Neural crest cell (in vitro differentiated cells): ENCODE results near the gene ZMYND15. TPM values are rescaled to one million over a fixed set of nuclear protein-coding genes. Genes with fewer than 3 reads are reported as not detected.

Experiments
- DNase-seq: peaks from one replicate; pipeline ENCODE4 v3.0.0; 2021; ENCODE audit warnings: low read depth, mixed read lengths, low spot score
- H3K27ac Mint-ChIP-seq: one replicate; pipeline ENCODE4 v1.8.0; 2021; ENCODE audit warnings: mild to moderate bottlenecking, mixed read lengths; ENCODE audit not compliant: unreplicated experiment
- H3K27me3 Mint-ChIP-seq: 2 replicates; pipeline ENCODE4 v1.8.0; 2021; ENCODE audit warnings: low read depth, mild to moderate bottlenecking, mixed read lengths
- H3K36me3 Mint-ChIP-seq: 2 replicates; pipeline ENCODE4 v1.8.0; 2021; ENCODE audit warnings: low read depth, mild to moderate bottlenecking, mixed read lengths
- H3K4me1 Mint-ChIP-seq: 2 replicates; pipeline ENCODE4 v1.8.0; 2021; ENCODE audit warnings: mixed read lengths
- H3K4me3 Mint-ChIP-seq: one replicate; pipeline ENCODE4 v1.8.0; 2021; ENCODE audit warnings: mild to moderate bottlenecking, mixed read lengths
- H3K9me3 Mint-ChIP-seq: 2 replicates; pipeline ENCODE4 v1.8.0; 2021; ENCODE audit warnings: mixed read lengths
- CTCF ChIP-seq: fragments of 200-600 bp; sonication (generic); conservative IDR thresholded peaks from 2 replicates; pipeline ENCODE4 v1.5.0; 2021; ENCODE audit warnings: antibody characterized with exemption, mild to moderate bottlenecking
- total RNA-seq: library from RNA; stranded (reverse); gene quantifications from 2 replicates; pipeline ENCODE4 v1.2.1, GENCODE V29; 2021

ZMYND15 gene
- total RNA-seq, 1 donor from 2014 or later = not detected

- H3K4me3 Mint-ChIP-seq = no peak overlapping the region
- H3K36me3 Mint-ChIP-seq = no peaks in the 10 kb centered on the region
- no peak for DNase-seq
- H3K4me1 Mint-ChIP-seq = peaks cover 14% of the 10 kb centered on the region
- no peaks in the 10 kb centered on the region for H3K9me3 Mint-ChIP-seq
- no peak overlapping the region for H3K27ac Mint-ChIP-seq
- peaks cover 41% of the 10 kb centered on the region for H3K27me3 Mint-ChIP-seq
- TF ChIP-seq CTCF = no peak
Observed at GRCh38 chr17:4785311-4786105, 45.9 kb downstream of the ZMYND15 start.

GRCh38 chr17:4786106-4786511 lies 46.5 kb downstream of the ZMYND15 start, which contains the start of gene VMO1:
VMO1 (minus strand) TSS chr17:4786364; CDS start chr17:4786352, 12 bp downstream.
- Mint-ChIP-seq H3K4me3 (peak within 1 kb of the TSS; percentile 85), H3K27me3 (peaks cover 38% of the 10 kb centered on the region), H3K9me3 (no peaks in the 10 kb centered on the region), H3K36me3 (no peaks in the 10 kb centered on the region), H3K27ac (no peak within 1 kb of the TSS), H3K4me1 (peaks cover 17% of the 10 kb centered on the region)
- DNase-seq = no peak
- no peak for TF ChIP-seq CTCF

GRCh38 chr17:4786516-4786915 lies 46.9 kb downstream of the ZMYND15 start:
- H3K4me1 Mint-ChIP-seq = peaks cover 17% of the 10 kb centered on the region
- peaks cover 40% of the 10 kb centered on the region for H3K27me3 Mint-ChIP-seq
- no peaks in the 10 kb centered on the region for H3K36me3 Mint-ChIP-seq
- TF ChIP-seq CTCF = no peak
- H3K9me3 Mint-ChIP-seq = no peaks in the 10 kb centered on the region
- no peak overlapping the region for H3K27ac Mint-ChIP-seq
- no peak for DNase-seq
- H3K4me3 Mint-ChIP-seq = peak overlapping the region; percentile 57

GRCh38 chr17:4788159-4788806 lies 48.6 kb downstream of the ZMYND15 start:
- H3K4me3 Mint-ChIP-seq = peak overlapping the region; percentile 85
- H3K9me3 Mint-ChIP-seq = no peaks in the 10 kb centered on the region
- TF ChIP-seq CTCF = no peak
- H3K27ac Mint-ChIP-seq = no peak overlapping the region
- DNase-seq = no peak
- no peaks in the 10 kb centered on the region for H3K36me3 Mint-ChIP-seq
- peaks cover 17% of the 10 kb centered on the region for H3K4me1 Mint-ChIP-seq
- H3K27me3 Mint-ChIP-seq = peaks cover 41% of the 10 kb centered on the region

GRCh38 chr17:4788807-4789700 lies 49.4 kb downstream of the ZMYND15 start, which contains the start of gene GLTPD2:
GLTPD2 (plus strand) TSS chr17:4788964; CDS start chr17:4789012, 48 bp downstream.
- H3K9me3 Mint-ChIP-seq = no peaks in the 10 kb centered on the region
- H3K27me3 Mint-ChIP-seq = peaks cover 39% of the 10 kb centered on the region
- no peak within 1 kb of the TSS for H3K27ac Mint-ChIP-seq
- H3K4me1 Mint-ChIP-seq = peaks cover 17% of the 10 kb centered on the region
- no peak for TF ChIP-seq CTCF
- no peaks in the 10 kb centered on the region for H3K36me3 Mint-ChIP-seq
- DNase-seq = peak; percentile 9
- peak within 1 kb of the TSS; percentile 85 for H3K4me3 Mint-ChIP-seq
